Activated CD4-positive, alpha-beta T cell treated with anti-CD3 and anti-CD28 coated beads, Interleukin-2, amount 50 U/mL, for 16 hours (primary cell): ENCODE measurements around the gene EEF2.
"Not testable (repeated sequence)": the region's sequence is repeated elsewhere in the genome, so short reads cannot be mapped to it uniquely, and the experiment has no call there.

Source experiments
- DNase-seq: peaks from one replicate; pipeline ENCODE4 v3.0.0-alpha.2; 2020

Gene EEF2

GRCh38 chr19:3968556-3969434 is 16.5 kb downstream of the EEF2 start:
- DNase-seq, result no peak

- DNase-seq, result not testable (repeated sequence)
These were observed 17.3 kb downstream of the EEF2 start for GRCh38 chr19:3967983-3968382.

- no peak for DNase-seq
These were observed 18.9 kb downstream of the EEF2 start for GRCh38 chr19:3966051-3967017.

- no peak for DNase-seq
These were observed 20.7 kb downstream of the EEF2 start for GRCh38 chr19:3964256-3965194.

GRCh38 chr19:3963458-3964255 is 21.6 kb downstream of the EEF2 start:
- no peak for DNase-seq

- DNase-seq, result no peak
These were observed 24.3 kb downstream of the EEF2 start for GRCh38 chr19:3961007-3961406.

- no peak for DNase-seq
These were observed 25.5 kb downstream of the EEF2 start for GRCh38 chr19:3959766-3960131.

GRCh38 chr19:3958836-3959765 is 26.2 kb downstream of the EEF2 start:
- no peak for DNase-seq

- no peak for DNase-seq
These were observed 29.6 kb downstream of the EEF2 start for GRCh38 chr19:3955688-3956087.

- DNase-seq, result not testable (repeated sequence)
These were observed 30.0 kb downstream of the EEF2 start for GRCh38 chr19:3955276-3955675.

- no peak for DNase-seq
These were observed 31.2 kb downstream of the EEF2 start for GRCh38 chr19:3954107-3954506.

- not testable (repeated sequence) for DNase-seq
These were observed 32.4 kb downstream of the EEF2 start for GRCh38 chr19:3952755-3953276.

GRCh38 chr19:3950871-3951861 is 34.1 kb downstream of the EEF2 start:
- no peak for DNase-seq

- DNase-seq, result no peak
These were observed 35.0 kb downstream of the EEF2 start for GRCh38 chr19:3949997-3950859.

GRCh38 chr19:3949294-3949693 is 36.0 kb downstream of the EEF2 start:
- DNase-seq, result no peak

- DNase-seq, result not testable (repeated sequence)
These were observed 37.8 kb downstream of the EEF2 start for GRCh38 chr19:3947316-3947933.

- DNase-seq, result no peak
These were observed 39.4 kb downstream of the EEF2 start for GRCh38 chr19:3945838-3946237.
